ENCODE measurements around the gene ELAVL4. TPM values are rescaled to one million over a fixed set of nuclear protein-coding genes. Genes with fewer than 3 reads are reported as not detected.

ELAVL4 gene
- total RNA-seq, 2 experiments from 2014 or later: not detected

GRCh38 chr1:50105433-50105832, 3.3 kb upstream of the ELAVL4 start:
- Mint-ChIP-seq H3K4me3 (no peak overlapping the region), H3K36me3 (ENCODE audit: low read depth) (no peaks in the 10 kb centered on the region), H3K9me3 (no peaks in the 10 kb centered on the region), H3K27ac (no peak overlapping the region), H3K4me1 (peaks cover 15% of the 10 kb centered on the region), H3K27me3 (peaks cover 28% of the 10 kb centered on the region)
- CTCF ChIA-PET: no interaction called here
- POLR2A ChIA-PET: no interaction called here
- DNase-seq: no peak

- no peak overlapping the region for H3K27ac Mint-ChIP-seq
- CTCF ChIA-PET: no interaction called here
- POLR2A ChIA-PET: no interaction called here
- no peaks in the 10 kb centered on the region for H3K9me3 Mint-ChIP-seq
- H3K27me3 Mint-ChIP-seq: peaks cover 36% of the 10 kb centered on the region
- H3K36me3 Mint-ChIP-seq (ENCODE audit: low read depth): no peaks in the 10 kb centered on the region
- no peak for DNase-seq
- peaks cover 18% of the 10 kb centered on the region for H3K4me1 Mint-ChIP-seq
- H3K4me3 Mint-ChIP-seq: no peak overlapping the region
These were observed 2.5 kb upstream of the ELAVL4 start for GRCh38 chr1:50106095-50106761.

- no peak overlapping the region for H3K27ac Mint-ChIP-seq
- H3K27me3 Mint-ChIP-seq: peaks cover 51% of the 10 kb centered on the region
- H3K36me3 Mint-ChIP-seq (ENCODE audit: low read depth): no peaks in the 10 kb centered on the region
- H3K4me3 Mint-ChIP-seq: no peak overlapping the region
- POLR2A ChIA-PET: no interaction called here
- peaks cover 18% of the 10 kb centered on the region for H3K4me1 Mint-ChIP-seq
- no peak for DNase-seq
- CTCF ChIA-PET: no interaction called here
- no peaks in the 10 kb centered on the region for H3K9me3 Mint-ChIP-seq
These were observed 396 bp downstream of the ELAVL4 start for GRCh38 chr1:50109116-50109515.

- H3K36me3 Mint-ChIP-seq (ENCODE audit: low read depth): no peaks in the 10 kb centered on the region
- DNase-seq: peak; percentile 8
- ChIA-PET CTCF (no interaction called here), POLR2A (no interaction called here)
- no peaks in the 10 kb centered on the region for H3K9me3 Mint-ChIP-seq
- H3K4me3 Mint-ChIP-seq: no peak overlapping the region
- peaks cover 51% of the 10 kb centered on the region for H3K27me3 Mint-ChIP-seq
- H3K4me1 Mint-ChIP-seq: peaks cover 18% of the 10 kb centered on the region
- H3K27ac Mint-ChIP-seq: no peak overlapping the region
These were observed 941 bp downstream of the ELAVL4 start for GRCh38 chr1:50109647-50110075.

- DNase-seq: no peak
- Mint-ChIP-seq H3K27ac (no peak overlapping the region), H3K4me3 (peak overlapping the region; percentile 33), H3K27me3 (peaks cover 52% of the 10 kb centered on the region), H3K4me1 (peaks cover 18% of the 10 kb centered on the region), H3K9me3 (no peaks in the 10 kb centered on the region), H3K36me3 (ENCODE audit: low read depth) (no peaks in the 10 kb centered on the region)
- ChIA-PET POLR2A (no interaction called here), CTCF (no interaction called here)
These were observed 1.4 kb downstream of the ELAVL4 start for GRCh38 chr1:50110151-50110550.

- H3K4me3 Mint-ChIP-seq: no peak overlapping the region
- POLR2A ChIA-PET: no interaction called here
- peaks cover 51% of the 10 kb centered on the region for H3K27me3 Mint-ChIP-seq
- no peaks in the 10 kb centered on the region for H3K36me3 Mint-ChIP-seq (ENCODE audit: low read depth)
- peaks cover 18% of the 10 kb centered on the region for H3K4me1 Mint-ChIP-seq
- no peak overlapping the region for H3K27ac Mint-ChIP-seq
- H3K9me3 Mint-ChIP-seq: no peaks in the 10 kb centered on the region
- no peak for DNase-seq
- CTCF ChIA-PET: no interaction called here
These were observed 1.9 kb downstream of the ELAVL4 start for GRCh38 chr1:50110656-50111055.

- Mint-ChIP-seq H3K27me3 (peaks cover 54% of the 10 kb centered on the region), H3K4me3 (no peak overlapping the region), H3K4me1 (peaks cover 18% of the 10 kb centered on the region), H3K9me3 (no peaks in the 10 kb centered on the region), H3K36me3 (ENCODE audit: low read depth) (no peaks in the 10 kb centered on the region), H3K27ac (no peak overlapping the region)
- CTCF ChIA-PET: no interaction called here
- POLR2A ChIA-PET: no interaction called here
- DNase-seq: no peak
These were observed 2.8 kb downstream of the ELAVL4 start for GRCh38 chr1:50111503-50111902.

GRCh38 chr1:50112193-50112592, 3.5 kb downstream of the ELAVL4 start:
- CTCF ChIA-PET: no interaction called here
- Mint-ChIP-seq H3K9me3 (no peaks in the 10 kb centered on the region), H3K4me1 (peaks cover 18% of the 10 kb centered on the region), H3K4me3 (no peak overlapping the region), H3K27ac (no peak overlapping the region), H3K36me3 (ENCODE audit: low read depth) (no peaks in the 10 kb centered on the region), H3K27me3 (peaks cover 54% of the 10 kb centered on the region)
- POLR2A ChIA-PET: no interaction called here
- DNase-seq: no peak

- H3K36me3 Mint-ChIP-seq (ENCODE audit: low read depth): no peaks in the 10 kb centered on the region
- DNase-seq: no peak
- no peak overlapping the region for H3K27ac Mint-ChIP-seq
- CTCF ChIA-PET: no interaction called here
- no peaks in the 10 kb centered on the region for H3K4me1 Mint-ChIP-seq
- no peak overlapping the region for H3K4me3 Mint-ChIP-seq
- no peaks in the 10 kb centered on the region for H3K9me3 Mint-ChIP-seq
- peaks cover 2% of the 10 kb centered on the region for H3K27me3 Mint-ChIP-seq
- POLR2A ChIA-PET: no interaction called here
These were observed 14.4 kb downstream of the ELAVL4 start for GRCh38 chr1:50123071-50123470.

GRCh38 chr1:50126927-50127715, 18.4 kb downstream of the ELAVL4 start:
- ChIA-PET POLR2A (no interaction called here), CTCF (no interaction called here)
- H3K36me3 Mint-ChIP-seq (ENCODE audit: low read depth): no peaks in the 10 kb centered on the region
- no peaks in the 10 kb centered on the region for H3K9me3 Mint-ChIP-seq
- no peak overlapping the region for H3K27ac Mint-ChIP-seq
- no peak for DNase-seq
- H3K4me3 Mint-ChIP-seq: no peak overlapping the region
- no peaks in the 10 kb centered on the region for H3K4me1 Mint-ChIP-seq
- H3K27me3 Mint-ChIP-seq: peaks cover 2% of the 10 kb centered on the region

- Mint-ChIP-seq H3K36me3 (ENCODE audit: low read depth) (no peaks in the 10 kb centered on the region), H3K27me3 (peaks cover 2% of the 10 kb centered on the region), H3K4me3 (no peak overlapping the region), H3K4me1 (no peaks in the 10 kb centered on the region), H3K9me3 (no peaks in the 10 kb centered on the region), H3K27ac (no peak overlapping the region)
- ChIA-PET CTCF (no interaction called here), POLR2A (no interaction called here)
- no peak for DNase-seq
These were observed 20.5 kb downstream of the ELAVL4 start for GRCh38 chr1:50129201-50129600.

- POLR2A ChIA-PET: no interaction called here
- Mint-ChIP-seq H3K27me3 (peaks cover 2% of the 10 kb centered on the region), H3K9me3 (no peaks in the 10 kb centered on the region), H3K36me3 (ENCODE audit: low read depth) (no peaks in the 10 kb centered on the region), H3K4me3 (no peak overlapping the region), H3K4me1 (no peaks in the 10 kb centered on the region), H3K27ac (no peak overlapping the region)
- no peak for DNase-seq
- CTCF ChIA-PET: no interaction called here
These were observed 23.7 kb downstream of the ELAVL4 start for GRCh38 chr1:50132347-50132894.

GRCh38 chr1:50135716-50136115, 27.0 kb downstream of the ELAVL4 start:
- POLR2A ChIA-PET: interaction anchor here (0.7 kb wide), 1 partner anchor 19 kb away, joined by 5 read pairs; no protein-coding TSS in a partner anchor
- H3K27me3 Mint-ChIP-seq: peaks cover 2% of the 10 kb centered on the region
- no peak overlapping the region for H3K27ac Mint-ChIP-seq
- no peak for DNase-seq
- H3K4me1 Mint-ChIP-seq: no peaks in the 10 kb centered on the region
- H3K4me3 Mint-ChIP-seq: no peak overlapping the region
- CTCF ChIA-PET: no interaction called here
- H3K9me3 Mint-ChIP-seq: no peaks in the 10 kb centered on the region
- no peaks in the 10 kb centered on the region for H3K36me3 Mint-ChIP-seq (ENCODE audit: low read depth)

Measured in activated CD4-positive, alpha-beta T cell treated with anti-CD3 and anti-CD28 coated beads, Interleukin-2, amount 10 ng/mL, durations not matched to agents 7 days and 5 days (primary cell).